ENCODE measurements around the gene NTSR2.

The NTSR2 gene

DNA sequence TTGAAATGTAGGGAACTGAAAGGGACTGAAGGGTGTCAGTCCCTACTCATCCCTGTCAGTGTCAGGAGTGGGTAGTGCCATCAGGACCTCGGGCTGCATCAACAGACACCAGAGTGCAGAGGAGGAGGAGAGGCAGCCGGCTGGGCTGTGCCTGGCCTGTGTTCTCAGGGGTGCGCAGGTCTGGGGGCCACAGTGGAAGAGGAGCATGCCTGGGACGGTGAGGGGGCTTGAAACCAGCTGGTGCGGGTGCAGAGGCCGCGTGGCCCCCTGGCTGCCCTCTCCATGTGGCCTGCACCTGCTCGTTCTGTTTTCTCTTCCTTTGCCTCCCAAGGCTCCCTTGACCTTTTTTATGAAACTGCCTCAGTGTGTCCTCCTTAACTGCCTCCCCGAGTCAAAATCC is 41.3 kb downstream of the NTSR2 start:
- no peak for DNase-seq (ENCODE audit: low spot score)

GRCh38 chr2:11625671-11626070 is 44.3 kb downstream of the NTSR2 start:
- DNase-seq (ENCODE audit: low spot score) = no peak

- no peak for DNase-seq (ENCODE audit: low spot score)
Measured at GRCh38 chr2:11624893-11625292, 45.1 kb downstream of the NTSR2 start.

DNA sequence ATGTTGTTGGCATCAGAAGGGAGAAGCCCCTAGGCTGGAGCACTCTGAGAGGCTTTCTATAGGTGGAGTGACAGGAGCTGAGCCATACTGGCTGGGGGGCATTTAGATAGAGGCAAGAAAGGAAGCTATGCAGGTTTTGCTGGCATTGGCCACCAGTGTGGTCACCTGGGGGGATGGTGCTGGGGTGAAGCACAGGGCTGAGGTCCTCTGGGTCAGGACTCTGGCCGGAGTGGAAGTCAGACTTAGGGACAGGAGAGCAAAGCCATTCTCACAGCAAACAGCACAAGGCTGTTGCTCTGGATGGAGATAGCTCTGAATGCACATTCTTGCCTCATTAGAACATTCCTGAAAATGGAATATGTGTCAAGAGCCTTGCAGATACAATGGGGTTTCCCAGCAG is 47.4 kb downstream of the NTSR2 start:
- DNase-seq (ENCODE audit: low spot score) = no peak

- DNase-seq (ENCODE audit: low spot score) = no peak
Measured at GRCh38 chr2:11621410-11621809, 48.6 kb downstream of the NTSR2 start.

DNA sequence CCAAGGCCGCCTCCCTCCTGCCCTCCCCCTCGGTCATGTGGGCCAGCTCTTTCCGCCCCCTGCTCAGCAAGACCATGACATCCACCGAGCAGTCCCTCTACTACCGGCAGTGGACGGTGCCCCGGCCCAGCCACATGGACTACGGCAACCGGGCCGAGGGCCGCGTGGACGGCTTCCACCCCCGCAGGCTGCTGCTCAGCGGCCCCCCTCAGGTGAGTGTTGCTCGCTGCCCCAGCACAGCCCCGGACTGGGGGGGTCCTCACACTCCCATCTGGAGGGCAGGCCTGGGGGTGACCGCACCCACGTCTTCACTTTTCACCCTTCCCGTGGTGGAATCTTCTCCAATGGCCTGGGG is 51.3 kb downstream of the NTSR2 start:
- DNase-seq (ENCODE audit: low spot score) = no peak

DNA sequence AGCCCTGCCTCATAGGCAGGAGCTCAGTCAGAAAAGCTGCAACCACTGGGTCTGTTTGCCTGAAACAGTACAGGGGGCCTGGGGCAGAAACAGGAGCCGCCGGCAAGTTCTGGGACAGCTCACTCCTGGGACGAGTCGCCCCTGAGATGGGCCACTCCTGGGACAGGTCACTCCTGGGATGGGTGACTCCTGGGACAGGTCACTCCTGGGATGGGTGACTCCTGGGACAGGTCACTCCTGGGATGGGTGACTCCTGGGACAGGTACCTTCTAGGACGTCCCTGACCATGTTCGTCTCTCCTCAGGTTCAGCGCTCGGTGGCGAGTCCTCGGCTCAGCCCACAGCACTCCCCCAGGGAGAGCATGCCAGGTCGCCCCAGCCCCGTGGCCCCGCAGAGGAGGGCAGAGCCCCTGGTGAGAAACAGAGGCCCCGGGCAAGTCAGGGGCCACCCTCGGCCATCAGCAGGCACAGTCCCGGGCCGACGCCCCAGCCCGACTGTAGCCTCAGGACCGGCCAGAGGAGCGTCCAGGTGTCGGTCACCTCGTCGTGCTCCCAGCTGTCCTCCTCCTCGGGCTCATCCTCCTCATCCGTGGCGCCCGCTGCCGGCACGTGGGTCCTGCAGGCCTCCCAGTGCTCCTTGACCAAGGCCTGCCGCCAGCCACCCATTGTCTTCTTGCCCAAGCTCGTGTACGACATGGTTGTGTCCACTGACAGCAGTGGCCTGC is 51.8 kb downstream of the NTSR2 start:
- DNase-seq (ENCODE audit: low spot score) = no peak

GRCh38 chr2:11617527-11617926 is 52.5 kb downstream of the NTSR2 start:
- DNase-seq (ENCODE audit: low spot score) = no peak

DNA sequence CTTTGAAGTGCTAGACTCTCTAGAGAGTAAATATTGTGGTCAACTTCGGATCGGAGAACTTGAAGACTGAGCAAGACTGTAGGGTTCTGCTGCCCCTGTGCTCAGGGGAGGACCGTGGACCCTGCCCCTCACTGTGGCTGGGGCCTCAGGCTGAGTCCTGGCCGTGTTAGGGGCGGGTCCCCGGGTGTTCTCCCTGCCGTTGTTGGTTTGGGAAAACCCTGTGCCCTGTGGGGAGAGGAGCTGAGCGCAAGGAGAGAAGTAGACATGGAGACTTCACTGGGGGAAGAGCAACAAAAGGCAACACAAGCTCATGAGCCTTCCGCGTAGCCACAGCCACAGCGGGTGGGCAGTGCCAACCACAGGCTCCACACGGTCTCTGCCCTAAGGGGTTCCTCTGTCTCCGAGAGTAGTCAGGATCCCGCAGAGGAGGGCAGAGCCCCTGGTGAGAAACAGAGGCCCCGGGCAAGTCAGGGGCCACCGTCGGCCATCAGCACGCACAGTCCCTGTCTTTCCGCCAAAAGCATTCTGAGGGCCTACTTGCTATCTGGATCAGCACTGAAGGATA is 53.1 kb downstream of the NTSR2 start:
- DNase-seq (ENCODE audit: low spot score) = no peak

DNA sequence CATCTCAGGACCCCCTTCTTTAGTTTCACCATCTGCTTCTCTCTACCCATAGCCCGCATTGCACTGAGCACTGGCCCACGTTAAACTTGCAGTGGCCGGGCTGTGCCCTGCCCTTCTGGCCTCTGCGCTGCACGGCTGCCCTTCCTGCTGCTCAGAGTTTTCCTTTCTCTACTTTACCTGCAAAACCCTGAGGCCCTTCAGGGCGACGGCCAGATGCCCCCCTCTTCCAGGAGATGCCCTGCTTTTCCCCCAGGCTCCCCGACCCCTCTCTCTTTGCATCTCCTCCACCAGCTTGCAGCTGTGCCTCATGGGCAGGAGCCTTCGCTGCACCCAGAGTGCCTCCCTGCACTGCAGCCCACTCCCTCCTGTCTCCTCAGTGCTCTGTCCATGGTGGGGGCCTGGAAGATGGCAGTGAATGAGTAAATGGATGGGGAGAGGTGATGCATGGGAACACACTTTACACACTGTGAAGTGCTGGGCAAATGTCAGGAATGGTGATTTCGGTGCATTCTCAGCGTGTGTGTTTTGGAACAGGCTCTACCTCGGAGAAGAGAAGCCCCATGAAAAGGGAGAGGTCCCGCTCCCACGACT is 53.8 kb downstream of the NTSR2 start:
- no peak for DNase-seq (ENCODE audit: low spot score)

- no peak for DNase-seq (ENCODE audit: low spot score)
Measured at GRCh38 chr2:11615209-11615608, 54.8 kb downstream of the NTSR2 start.

DNA sequence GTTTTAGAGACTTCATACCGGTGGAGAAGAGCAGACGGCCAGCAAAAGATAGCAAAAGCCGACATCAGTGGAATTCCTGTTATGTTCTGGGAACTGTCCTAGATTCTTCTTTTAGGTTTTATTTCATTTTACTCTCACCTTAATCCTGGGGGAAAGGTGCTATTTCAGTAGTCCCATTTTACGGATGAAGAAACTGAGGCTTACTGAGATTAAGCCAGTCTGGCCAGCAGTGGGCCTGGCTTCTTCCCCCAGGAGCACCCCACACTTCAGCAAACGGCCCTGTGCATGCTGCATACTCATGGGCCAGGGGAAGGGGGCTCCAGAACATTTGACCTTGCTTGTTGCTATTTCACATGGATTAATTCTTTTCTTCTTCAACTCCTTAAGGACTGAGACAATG is 56.7 kb downstream of the NTSR2 start:
- no peak for DNase-seq (ENCODE audit: low spot score)

GRCh38 chr2:11612553-11613215 is 57.3 kb downstream of the NTSR2 start:
- DNase-seq (ENCODE audit: low spot score) = no peak

DNA sequence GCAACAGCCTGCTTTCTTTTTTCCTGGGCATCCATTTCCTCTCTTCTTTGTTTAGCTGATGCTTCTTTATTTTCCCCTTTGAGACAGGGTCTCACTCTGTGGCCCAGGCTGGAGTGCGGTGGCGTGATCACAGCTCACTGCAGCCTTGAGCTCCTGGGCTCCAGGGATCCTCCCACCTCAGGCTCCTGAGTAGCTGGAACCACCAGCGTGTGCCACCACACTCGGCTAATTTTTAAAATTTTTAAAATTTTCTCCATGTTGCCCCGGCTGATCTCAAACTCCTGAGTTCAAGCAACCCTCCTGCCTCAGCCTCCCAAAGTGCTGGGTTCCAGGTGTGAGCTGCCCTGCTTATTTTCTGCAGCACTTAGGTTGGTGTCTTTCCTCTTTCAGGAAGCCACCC is 58.7 kb downstream of the NTSR2 start:
- DNase-seq (ENCODE audit: low spot score) = no peak

DNA sequence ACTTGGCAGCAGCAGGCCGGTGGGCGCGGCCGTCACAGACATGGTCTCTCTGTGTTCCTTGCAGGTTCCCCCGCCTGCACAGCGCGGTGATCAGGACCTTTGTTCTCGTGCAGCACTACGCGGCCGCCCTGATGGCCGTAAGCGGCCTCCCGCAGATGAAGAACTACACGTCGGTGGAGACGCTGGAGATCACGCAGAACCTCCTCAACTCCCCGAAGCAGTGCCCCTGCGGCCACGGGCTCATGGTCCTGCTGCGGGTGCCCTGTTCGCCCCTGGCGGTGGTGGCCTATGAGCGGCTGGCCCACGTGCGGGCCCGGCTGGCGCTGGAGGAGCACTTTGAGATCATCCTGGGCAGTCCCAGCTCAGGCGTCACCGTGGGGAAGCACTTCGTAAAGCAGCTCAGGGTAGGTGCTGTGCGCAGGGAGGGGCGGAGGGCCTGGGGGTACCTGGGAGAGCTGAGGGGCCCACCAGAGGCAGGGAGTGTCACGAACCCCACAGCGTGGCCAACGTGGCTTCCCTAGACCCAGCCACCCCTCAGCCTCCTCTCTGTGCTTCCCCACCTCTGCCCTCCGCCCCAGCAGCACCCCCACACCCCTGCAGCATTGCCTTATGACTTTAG is 59.3 kb downstream of the NTSR2 start:
- DNase-seq (ENCODE audit: low spot score) = no peak

Data from RKO (cell line).